ENCODE measurements around the gene USHBP1. TPM values are rescaled to one million over a fixed set of nuclear protein-coding genes. Genes with fewer than 3 reads are reported as not detected.
A peak's percentile ranks its signal among the peaks of the same experiment; 100 is the strongest.

Gene USHBP1
- total and polyA plus RNA-seq, 2 experiments from 2014 or later = 4.0 to 5.6 TPM

DNA sequence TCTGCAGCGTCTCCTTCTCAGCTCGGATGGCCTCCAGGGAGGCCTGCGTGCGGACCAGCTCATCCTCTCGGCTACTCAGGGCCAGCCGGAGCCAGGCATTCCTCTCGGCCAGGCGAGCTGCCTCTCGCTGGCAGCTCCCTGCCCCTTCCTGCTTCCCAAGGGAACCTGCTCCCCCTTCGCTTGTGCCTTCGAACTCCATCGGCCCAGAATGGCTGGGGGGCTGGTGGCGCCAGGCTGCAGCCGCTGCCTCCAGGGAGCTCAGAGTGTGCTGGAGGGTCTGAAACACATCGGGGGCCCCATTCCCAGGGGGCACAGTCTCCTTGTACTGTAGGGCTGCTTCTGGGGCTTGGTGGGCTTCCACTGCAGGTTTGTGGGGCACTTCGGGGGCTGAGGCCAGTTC is 2.0 kb downstream of the USHBP1 start (continued):
- TF ChIP-seq STAT1 (IDR thresholded peaks at IDR 0.05; ENCODE audit: unreplicated experiment) (no peak), CREB1 (CRISPR knock-in tag; IDR thresholded peaks at IDR 0.05; ENCODE audit: low read depth) (no peak), EZH2 (IDR thresholded peaks at IDR 0.05; ENCODE audit: low read depth, unreplicated experiment) (no peak), JUNB (IDR thresholded peaks at IDR 0.05; ENCODE audit: unreplicated experiment) (no peak), POLR2AphosphoS5 (IDR thresholded peaks at IDR 0.05; ENCODE audit: low read depth) (no peak), EZH2phosphoT487 (IDR thresholded peaks at IDR 0.05; ENCODE audit: unreplicated experiment) (no peak)

DNA sequence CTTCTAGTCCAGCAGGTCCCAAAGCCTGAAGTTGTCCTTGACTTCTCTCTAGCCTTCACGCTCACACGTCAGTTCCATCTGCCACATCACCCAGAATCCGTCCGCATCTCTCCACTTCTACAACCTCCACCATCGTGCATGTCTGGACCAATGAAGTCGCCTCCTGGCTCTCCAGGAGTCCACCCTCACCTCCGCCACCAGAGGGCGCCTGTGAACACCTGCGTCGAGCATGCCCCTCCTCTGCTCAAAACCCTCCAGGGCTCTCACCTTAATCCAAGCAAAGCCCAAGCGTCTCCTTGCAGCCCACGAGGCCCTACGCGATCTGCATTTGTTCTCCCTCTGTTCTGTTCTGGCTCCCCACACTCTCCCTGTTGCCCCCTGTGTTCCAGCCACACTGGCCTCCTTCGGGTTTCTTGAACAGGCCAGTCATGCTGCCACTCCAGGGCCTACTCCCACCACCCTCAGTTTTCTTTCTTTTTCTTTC is 3.7 kb downstream of the USHBP1 start:
- Histone ChIP-seq H3K79me2 (replicated peaks; ENCODE audit: insufficient read depth) (no peaks in the 10 kb centered on the region), H3K4me1 (ENCODE audit: insufficient read depth) (0 out of 2 replicates have a peak, but pooled peaks cover 5% of the 10 kb centered on the region), H3K9me2 (ENCODE audit: insufficient read depth) (no peaks in the 10 kb centered on the region), H3K4me2 (no peak overlapping the region), H3F3A (replicated peaks; ENCODE audit: low read depth) (0 out of 2 replicates have a peak, but pooled peaks cover 2% of the 10 kb centered on the region), H3K27me3 (ENCODE audit: insufficient read depth) (no peaks in the 10 kb centered on the region), H3K4me3 (no peak overlapping the region), H3K27ac (ENCODE audit: low read depth) (peak overlapping the region; percentile 88; the same call in 1 of the 2 replicates), H2AFZ (no peak overlapping the region), H3K36me3 (ENCODE audit: insufficient read depth) (peaks cover 3% of the 10 kb centered on the region; the same call in 1 of the 2 replicates), H4K20me1 (replicated peaks; ENCODE audit: insufficient read depth) (no peaks in the 10 kb centered on the region)
- peaks cover 20% of the 10 kb centered on the region for H3K27me3 Mint-ChIP-seq (ENCODE audit: insufficient read depth, low read depth, poor library complexity)
- peaks cover 18% of the 10 kb centered on the region for H3K4me1 Mint-ChIP-seq
- ATAC-seq = peak; percentile 94
- H3K36me3 Mint-ChIP-seq (ENCODE audit: low read depth) = peaks cover 31% of the 10 kb centered on the region
- H3K27ac Mint-ChIP-seq = peak overlapping the region; percentile 87
- TF ChIP-seq CREB1 (CRISPR knock-in tag; IDR thresholded peaks at IDR 0.05; ENCODE audit: low read depth) (peak; percentile 73), POLR2AphosphoS5 (IDR thresholded peaks at IDR 0.05; ENCODE audit: low read depth) (peak; percentile 35; the same call in 1 of the 2 replicates), STAT1 (IDR thresholded peaks at IDR 0.05; ENCODE audit: unreplicated experiment) (no peak), JUNB (IDR thresholded peaks at IDR 0.05; ENCODE audit: unreplicated experiment) (no peak)
- TF ChIP-seq, protein P1, sequence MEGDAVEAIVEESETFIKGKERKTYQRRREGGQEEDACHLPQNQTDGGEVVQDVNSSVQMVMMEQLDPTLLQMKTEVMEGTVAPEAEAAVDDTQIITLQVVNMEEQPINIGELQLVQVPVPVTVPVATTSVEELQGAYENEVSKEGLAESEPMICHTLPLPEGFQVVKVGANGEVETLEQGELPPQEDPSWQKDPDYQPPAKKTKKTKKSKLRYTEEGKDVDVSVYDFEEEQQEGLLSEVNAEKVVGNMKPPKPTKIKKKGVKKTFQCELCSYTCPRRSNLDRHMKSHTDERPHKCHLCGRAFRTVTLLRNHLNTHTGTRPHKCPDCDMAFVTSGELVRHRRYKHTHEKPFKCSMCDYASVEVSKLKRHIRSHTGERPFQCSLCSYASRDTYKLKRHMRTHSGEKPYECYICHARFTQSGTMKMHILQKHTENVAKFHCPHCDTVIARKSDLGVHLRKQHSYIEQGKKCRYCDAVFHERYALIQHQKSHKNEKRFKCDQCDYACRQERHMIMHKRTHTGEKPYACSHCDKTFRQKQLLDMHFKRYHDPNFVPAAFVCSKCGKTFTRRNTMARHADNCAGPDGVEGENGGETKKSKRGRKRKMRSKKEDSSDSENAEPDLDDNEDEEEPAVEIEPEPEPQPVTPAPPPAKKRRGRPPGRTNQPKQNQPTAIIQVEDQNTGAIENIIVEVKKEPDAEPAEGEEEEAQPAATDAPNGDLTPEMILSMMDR (conservative IDR thresholded peaks at IDR 0.05; ENCODE audit: low read depth in 2 of 2) = peak; percentile 95 to 96
- TF ChIP-seq, protein P2, sequence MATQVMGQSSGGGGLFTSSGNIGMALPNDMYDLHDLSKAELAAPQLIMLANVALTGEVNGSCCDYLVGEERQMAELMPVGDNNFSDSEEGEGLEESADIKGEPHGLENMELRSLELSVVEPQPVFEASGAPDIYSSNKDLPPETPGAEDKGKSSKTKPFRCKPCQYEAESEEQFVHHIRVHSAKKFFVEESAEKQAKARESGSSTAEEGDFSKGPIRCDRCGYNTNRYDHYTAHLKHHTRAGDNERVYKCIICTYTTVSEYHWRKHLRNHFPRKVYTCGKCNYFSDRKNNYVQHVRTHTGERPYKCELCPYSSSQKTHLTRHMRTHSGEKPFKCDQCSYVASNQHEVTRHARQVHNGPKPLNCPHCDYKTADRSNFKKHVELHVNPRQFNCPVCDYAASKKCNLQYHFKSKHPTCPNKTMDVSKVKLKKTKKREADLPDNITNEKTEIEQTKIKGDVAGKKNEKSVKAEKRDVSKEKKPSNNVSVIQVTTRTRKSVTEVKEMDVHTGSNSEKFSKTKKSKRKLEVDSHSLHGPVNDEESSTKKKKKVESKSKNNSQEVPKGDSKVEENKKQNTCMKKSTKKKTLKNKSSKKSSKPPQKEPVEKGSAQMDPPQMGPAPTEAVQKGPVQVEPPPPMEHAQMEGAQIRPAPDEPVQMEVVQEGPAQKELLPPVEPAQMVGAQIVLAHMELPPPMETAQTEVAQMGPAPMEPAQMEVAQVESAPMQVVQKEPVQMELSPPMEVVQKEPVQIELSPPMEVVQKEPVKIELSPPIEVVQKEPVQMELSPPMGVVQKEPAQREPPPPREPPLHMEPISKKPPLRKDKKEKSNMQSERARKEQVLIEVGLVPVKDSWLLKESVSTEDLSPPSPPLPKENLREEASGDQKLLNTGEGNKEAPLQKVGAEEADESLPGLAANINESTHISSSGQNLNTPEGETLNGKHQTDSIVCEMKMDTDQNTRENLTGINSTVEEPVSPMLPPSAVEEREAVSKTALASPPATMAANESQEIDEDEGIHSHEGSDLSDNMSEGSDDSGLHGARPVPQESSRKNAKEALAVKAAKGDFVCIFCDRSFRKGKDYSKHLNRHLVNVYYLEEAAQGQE (IDR thresholded peaks at IDR 0.05; ENCODE audit: unreplicated experiment) = no peak
- peak; percentile 96 for DNase-seq (ENCODE audit: low spot score)
- peaks cover 21% of the 10 kb centered on the region; the same call in 2 of the 3 replicates for H3K9me3 Mint-ChIP-seq
- H3K4me3 Mint-ChIP-seq = peak overlapping the region; percentile 36; the same call in 1 of the 3 replicates

Data from GM23338 (cell line).